Kidney (tissue), 14 donors: ENCODE results near the gene NRAP. TPM values are rescaled to one million over a fixed set of nuclear protein-coding genes. Genes with fewer than 3 reads are reported as not detected.

Source experiments
- DNase-seq, 5 donors: peaks; one replicate each; pipeline ENCODE4 v3.0.0-alpha.2; 2013 to 2020
- FAIRE-seq: peaks from 2 replicates; lab custom pipeline; 2012; peaks lifted over from hg19 to GRCh38; lab: Jason Lieb, UNC
- H3K27ac ChIP-seq, 2 donors: one replicate each; pipeline ENCODE4 v1.7.0; 2013; ENCODE audit warnings: low read depth in 2 of 2, low read length in 2 of 2, inconsistent platforms in 1 of 2
- H3K27me3 ChIP-seq: one replicate; pipeline ENCODE4 v1.7.1; 2013; ENCODE audit warnings: low read length, inconsistent platforms; ENCODE audit not compliant: control insufficient read depth, insufficient read depth
- H3K36me3 ChIP-seq, 3 donors: one replicate each; pipeline versions ENCODE4 v1.7.0 to v1.7.1; 2013; ENCODE audit warnings: low read length in 3 of 3, control low read depth in 1 of 3, inconsistent platforms in 1 of 3; ENCODE audit not compliant: insufficient read depth in 3 of 3, control insufficient read depth in 2 of 3
- H3K4me1 ChIP-seq, 3 donors: one replicate each; pipeline versions ENCODE4 v1.7.0 to v1.7.1; 2013; ENCODE audit warnings: low read length in 3 of 3, inconsistent platforms in 1 of 3, low read depth in 1 of 3; ENCODE audit not compliant: control insufficient read depth in 2 of 3, insufficient read depth in 2 of 3
- H3K4me3 ChIP-seq, 3 donors: one replicate each; pipeline versions ENCODE4 v1.7.0 to v1.8.1; 2013; ENCODE audit warnings: low read length in 3 of 3, control low read depth in 1 of 3, inconsistent platforms in 1 of 3
- H3K9ac ChIP-seq, 3 donors: one replicate each; pipeline versions ENCODE4 v1.7.0 to v1.7.1; 2013; ENCODE audit warnings: low read length in 3 of 3, control low read depth in 1 of 3, inconsistent platforms in 1 of 3
- H3K9me3 ChIP-seq, 3 donors: one replicate each; pipeline versions ENCODE4 v1.7.0 to v1.7.1; 2013; ENCODE audit warnings: low read length in 3 of 3, control low read depth in 1 of 3, inconsistent platforms in 1 of 3; ENCODE audit not compliant: control insufficient read depth in 2 of 3, insufficient read depth in 1 of 3
- CTCF ChIP-seq: IDR thresholded peaks from 3 replicates; pipeline ENCODE4 v1.5.1; 2012; ENCODE audit warnings: mild to moderate bottlenecking, moderate library complexity, borderline replicate concordance; ENCODE audit not compliant: insufficient read depth; ENCODE audit errors: extremely low read depth
- intact Hi-C: fragments of 100-400 bp; cut with DNase I; formaldehyde crosslinking; loops from one replicate; pipeline ENCODE4 v1.11.1; 2022
- polyA plus RNA-seq: library from polyadenylated mRNA; stranded (reverse); fragments of 350-450 nt; fragmentation: Illumina TruSeq; extraction: RNeasy Lipid Tissue Mini Kit (QIAGEN cat#74804); gene quantifications from one replicate; pipeline ENCODE4 v1.2.3, GENCODE V29; 2014; ENCODE audit warnings: low read depth, low replicate concordance; ENCODE audit not compliant: insufficient read depth
- total RNA-seq: library from RNA; stranded (reverse); fragmentation: NEBNext Ultra II Directional; extraction: Animal tissue kit (Norgen Biotek cat#: 25700); gene quantifications from one replicate; pipeline ENCODE4 v1.2.1, GENCODE V29; 2021
- donor health status: control.
- donor health status: control.
- donor health status: control.
- donor health status: control.
- donor health status: control.
- donor health status: DM: yes; HTN: yes; CAD: no.
- donor health status: Normal renal cell carcinoma (clear cell type).

NRAP gene
- total and polyA plus RNA-seq, 2 donors from 2014 or later: not detected

- H3K27me3 ChIP-seq: no peaks in the 10 kb centered on the region
- DNase-seq: no peak
- no peaks in the 10 kb centered on the region for H3K9me3 ChIP-seq
- no peak overlapping the region for H3K4me3 ChIP-seq
- intact Hi-C loops: no loop called here
- no peak overlapping the region for H3K9ac ChIP-seq
- no peak for FAIRE-seq
- TF ChIP-seq CTCF: no peak
- H3K27ac ChIP-seq: no peak overlapping the region
- H3K4me1 ChIP-seq: no peaks in the 10 kb centered on the region
- H3K36me3 ChIP-seq: no peaks in the 10 kb centered on the region
Measured at GRCh38 chr10:113585949-113586348, 77.9 kb downstream of the NRAP start.

GRCh38 chr10:113583571-113583970, 80.3 kb downstream of the NRAP start:
- DNase-seq (no peak), FAIRE-seq (no peak)
- Histone ChIP-seq H3K27me3 (no peaks in the 10 kb centered on the region), H3K4me1 (no peaks in the 10 kb centered on the region), H3K4me3 (no peak overlapping the region), H3K9ac (no peak overlapping the region), H3K27ac (no peak overlapping the region), H3K36me3 (no peaks in the 10 kb centered on the region), H3K9me3 (no peaks in the 10 kb centered on the region)
- intact Hi-C loops: no loop called here
- TF ChIP-seq CTCF: no peak

- Histone ChIP-seq H3K27ac (no peak overlapping the region), H3K4me3 (no peak overlapping the region), H3K27me3 (no peaks in the 10 kb centered on the region), H3K9me3 (no peaks in the 10 kb centered on the region), H3K4me1 (no peaks in the 10 kb centered on the region), H3K36me3 (no peaks in the 10 kb centered on the region), H3K9ac (no peak overlapping the region)
- intact Hi-C loops: no loop called here
- no peak for FAIRE-seq
- TF ChIP-seq CTCF: no peak
- DNase-seq: no peak
Measured at GRCh38 chr10:113581092-113581491, 82.7 kb downstream of the NRAP start.

- FAIRE-seq: no peak
- no peak for TF ChIP-seq CTCF
- intact Hi-C loops: no loop called here
- H3K9ac ChIP-seq: no peak overlapping the region
- no peaks in the 10 kb centered on the region for H3K27me3 ChIP-seq
- H3K9me3 ChIP-seq: no peaks in the 10 kb centered on the region
- DNase-seq: no peak
- H3K36me3 ChIP-seq: no peaks in the 10 kb centered on the region
- no peak overlapping the region for H3K27ac ChIP-seq
- no peak overlapping the region for H3K4me3 ChIP-seq
- no peaks in the 10 kb centered on the region for H3K4me1 ChIP-seq
Measured at GRCh38 chr10:113578773-113579172, 85.1 kb downstream of the NRAP start.
